Activated CD8-positive, alpha-beta T cell treated with anti-CD3 and anti-CD28 coated beads for 36 hours (primary cell): Measurements from ENCODE around the gene HOXB5. TPM values are rescaled to one million over a fixed set of nuclear protein-coding genes. Genes with fewer than 3 reads are reported as not detected.

Source experiments
- ATAC-seq: fragments of 200-7000 bp; cut with Tn5 transposase; one replicate; pipeline ENCODE4 v1.10.0; 2021; ENCODE audit warnings: mild to moderate bottlenecking, moderate library complexity
- CTCF ChIA-PET: fragments of 350-600 bp; sonication (Branson Sonifier 250); formaldehyde crosslinking; loops from one replicate; lab custom pipeline; 2021; ENCODE audit warnings: antibody characterized with exemption; lab: Charles Lee
- POLR2A ChIA-PET: fragments of 350-600 bp; sonication (Branson Sonifier 250); formaldehyde crosslinking; loops from one replicate; lab custom pipeline; 2021; ENCODE audit warnings: antibody characterized with exemption; lab: Charles Lee
- DNase-seq: peaks from one replicate; pipeline ENCODE4 v3.0.0-alpha.2; 2020
- H3K27ac Mint-ChIP-seq: one replicate; pipeline ENCODE4 v1.8.0; 2021; ENCODE audit warnings: mild to moderate bottlenecking, mixed read lengths
- H3K27me3 Mint-ChIP-seq: one replicate; pipeline ENCODE4 v1.8.0; 2021; ENCODE audit warnings: mixed read lengths
- H3K36me3 Mint-ChIP-seq: one replicate; pipeline ENCODE4 v1.8.0; 2021; ENCODE audit warnings: low read depth, mixed read lengths
- H3K4me1 Mint-ChIP-seq: one replicate; pipeline ENCODE4 v1.8.0; 2021; ENCODE audit warnings: low read depth, mixed read lengths
- H3K4me3 Mint-ChIP-seq: one replicate; pipeline ENCODE4 v1.8.0; 2021; ENCODE audit warnings: mild to moderate bottlenecking, moderate library complexity, mixed read lengths
- H3K9me3 Mint-ChIP-seq: one replicate; pipeline ENCODE4 v1.8.0; 2021; ENCODE audit warnings: mixed read lengths
- CTCF ChIP-seq: fragments of 200-600 bp; IDR thresholded peaks from one replicate; pipeline ENCODE4 v1.8.0; 2022; ENCODE audit warnings: antibody characterized with exemption, mild to moderate bottlenecking
- intact Hi-C: fragments of 100-400 bp; cut with micrococcal nuclease; formaldehyde crosslinking; loops from one replicate; pipeline ENCODE4 v1.10.0; 2022
- total RNA-seq, 2 experiments: library from RNA; stranded (reverse); gene quantifications; one replicate each; pipeline ENCODE4 v1.2.3, GENCODE V29; 2021

The HOXB5 gene
- total RNA-seq, 2 experiments from 2014 or later = not detected

- ATAC-seq = peak; percentile 69
- peak; percentile 83 for DNase-seq
- Mint-ChIP-seq H3K27ac (no peak overlapping the region), H3K9me3 (no peaks in the 10 kb centered on the region), H3K4me3 (peak overlapping the region; percentile 46), H3K36me3 (no peaks in the 10 kb centered on the region), H3K4me1 (peaks cover 32% of the 10 kb centered on the region), H3K27me3 (peaks cover 86% of the 10 kb centered on the region)
- CTCF ChIA-PET = interaction anchor here (0.6 to 4.2 kb wide), 50 partner anchors 10 to 592 kb away, joined by 3 to 40 read pairs (median 4); partner anchors contain the start of gene HOXB5
- intact Hi-C loops = loop anchor here (10.0 kb wide), 1 partner anchor 106 kb away; the partner anchor contains the start of genes HOXB13, PRAC1 and PRAC2
- POLR2A ChIA-PET = interaction anchor here (0.9 to 1.5 kb wide), 3 partner anchors 11 to 19 kb away, joined by 3 to 4 read pairs (median 3); no protein-coding TSS in a partner anchor
- TF ChIP-seq CTCF = peak; percentile 99
Measured at GRCh38 chr17:48618256-48618896, 24.8 kb upstream of the HOXB5 start.

- ATAC-seq (no peak), DNase-seq (no peak)
- intact Hi-C loops = loop anchor here (10.0 kb wide), 1 partner anchor 107 kb away; the partner anchor contains the start of genes HOXB13, PRAC1 and PRAC2
- H3K27ac Mint-ChIP-seq = no peak overlapping the region
- ChIA-PET POLR2A (interaction anchor here (0.9 to 1.5 kb wide), 3 partner anchors 10 to 19 kb away, joined by 3 to 4 read pairs (median 3); no protein-coding TSS in a partner anchor), CTCF (interaction anchor here (0.6 to 4.2 kb wide), 37 partner anchors 11 to 592 kb away, joined by 3 to 40 read pairs (median 4); partner anchors contain the start of gene HOXB5)
- no peak for TF ChIP-seq CTCF
- no peaks in the 10 kb centered on the region for H3K9me3 Mint-ChIP-seq
- H3K27me3 Mint-ChIP-seq = peaks cover 84% of the 10 kb centered on the region
- no peak overlapping the region for H3K4me3 Mint-ChIP-seq
- H3K4me1 Mint-ChIP-seq = peaks cover 35% of the 10 kb centered on the region
- no peaks in the 10 kb centered on the region for H3K36me3 Mint-ChIP-seq
Measured at GRCh38 chr17:48617471-48618255, 24.1 kb upstream of the HOXB5 start.

GRCh38 chr17:48616717-48617470 is 23.3 kb upstream of the HOXB5 start:
- no peak for TF ChIP-seq CTCF
- no peaks in the 10 kb centered on the region for H3K9me3 Mint-ChIP-seq
- ChIA-PET CTCF (interaction anchor here (0.9 to 4.9 kb wide), 18 partner anchors 10 to 591 kb away, joined by 3 to 40 read pairs (median 4); partner anchors contain the start of genes HOXB5 and HOXB9), POLR2A (no interaction called here)
- H3K4me3 Mint-ChIP-seq = no peak overlapping the region
- H3K27me3 Mint-ChIP-seq = peaks cover 83% of the 10 kb centered on the region
- DNase-seq (no peak), ATAC-seq (no peak)
- H3K27ac Mint-ChIP-seq = no peak overlapping the region
- H3K36me3 Mint-ChIP-seq = no peaks in the 10 kb centered on the region
- peaks cover 41% of the 10 kb centered on the region for H3K4me1 Mint-ChIP-seq
- intact Hi-C loops = loop anchor here (10.0 kb wide), 1 partner anchor 108 kb away; the partner anchor contains the start of genes HOXB13, PRAC1 and PRAC2

- H3K4me3 Mint-ChIP-seq = no peak overlapping the region
Measured at GRCh38 chr17:48615963-48616716, 22.6 kb upstream of the HOXB5 start.

More at GRCh38 chr17:48615963-48616716, 22.6 kb upstream of the HOXB5 start:
- no peak for TF ChIP-seq CTCF
- ATAC-seq = no peak
- no peak for DNase-seq
- H3K27ac Mint-ChIP-seq = no peak overlapping the region
- intact Hi-C loops = loop anchor here (10.0 kb wide), 1 partner anchor 109 kb away; the partner anchor contains the start of genes HOXB13, PRAC1 and PRAC2
- H3K9me3 Mint-ChIP-seq = no peaks in the 10 kb centered on the region
- peaks cover 84% of the 10 kb centered on the region for H3K27me3 Mint-ChIP-seq
- POLR2A ChIA-PET = interaction anchor here (1.0 to 3.9 kb wide), 2 partner anchors 10 to 508 kb away, joined by 4 to 19 read pairs; partner anchors contain the start of gene HOXB9
- CTCF ChIA-PET = interaction anchor here (0.8 to 4.9 kb wide), 7 partner anchors 8 to 591 kb away, joined by 3 to 40 read pairs (median 6); partner anchors contain the start of genes HOXB5 and HOXB9
- H3K4me1 Mint-ChIP-seq = peaks cover 44% of the 10 kb centered on the region
- H3K36me3 Mint-ChIP-seq = no peaks in the 10 kb centered on the region
